D341Med (cell line): ENCODE results near the gene WNT1.
A peak's percentile ranks its signal among the peaks of the same experiment; 100 is the strongest.

ENCODE experiments used
- DNase-seq: peaks from one replicate; pipeline ENCODE4 v3.0.0; 2012; ENCODE audit warnings: low spot score

WNT1 gene

GRCh38 chr12:48980953-48981756 lies 3.0 kb downstream of the WNT1 start:
- peak; percentile 60 for DNase-seq

GRCh38 chr12:48981757-48982157 lies 3.6 kb downstream of the WNT1 start:
- no peak for DNase-seq

GRCh38 chr12:48982397-48983080 lies 4.4 kb downstream of the WNT1 start:
- DNase-seq, result no peak

GRCh38 chr12:48985475-48985897 lies 7.4 kb downstream of the WNT1 start:
- DNase-seq, result peak; percentile 49

GRCh38 chr12:48985901-48986300 lies 7.8 kb downstream of the WNT1 start:
- no peak for DNase-seq

- DNase-seq, result peak; percentile 54
Observed at GRCh38 chr12:48986720-48987291, 8.7 kb downstream of the WNT1 start.

GRCh38 chr12:48988030-48988649 lies 10.0 kb downstream of the WNT1 start:
- peak; percentile 74 for DNase-seq

GRCh38 chr12:48990552-48990951 lies 12.4 kb downstream of the WNT1 start:
- DNase-seq, result no peak

- DNase-seq, result no peak
Observed at GRCh38 chr12:48991247-48992050, 13.3 kb downstream of the WNT1 start.

- no peak for DNase-seq
Observed at GRCh38 chr12:48993787-48994186, 15.7 kb downstream of the WNT1 start.

GRCh38 chr12:48994224-48995085 lies 16.3 kb downstream of the WNT1 start:
- DNase-seq, result no peak

GRCh38 chr12:48995086-48995879 lies 17.2 kb downstream of the WNT1 start:
- peak; percentile 94 for DNase-seq

GRCh38 chr12:48996794-48997718 lies 18.9 kb downstream of the WNT1 start:
- DNase-seq, result peak; percentile 79

- DNase-seq, result peak; percentile 82
Observed at GRCh38 chr12:48997719-48998496, 19.8 kb downstream of the WNT1 start.

- no peak for DNase-seq
Observed at GRCh38 chr12:48998497-48999353, 20.6 kb downstream of the WNT1 start.

GRCh38 chr12:48999371-49000131 lies 21.4 kb downstream of the WNT1 start, which contains the start of gene DDN:
TSS of gene DDN (minus strand) at chr12:48999375. CDS start at chr12:48999287, 88 bp downstream.
- DNase-seq, result peak; percentile 93
